ENCODE data around the gene DNAH11.

GRCh38 chr7:21947056-21947455, 404.2 kb downstream of the DNAH11 start:
- TF ChIP-seq POLR2A (IDR thresholded peaks at IDR 0.05) (no peak), CTCF (IDR thresholded peaks at IDR 0.05) (no peak)
